SKM-1 treated with dmso at 0.1 percent for 144 hours (cell line): ENCODE measurements around the gene TSPAN32.
"Not testable (repeated sequence)": the region's sequence is repeated elsewhere in the genome, so short reads cannot be mapped to it uniquely, and the experiment has no call there.

Source experiments
- DNase-seq: peaks from one replicate; lab custom pipeline; 2025; ENCODE audit not compliant: unreplicated experiment; lab: John Stamatoyannopoulos, UW

Gene TSPAN32

DNA sequence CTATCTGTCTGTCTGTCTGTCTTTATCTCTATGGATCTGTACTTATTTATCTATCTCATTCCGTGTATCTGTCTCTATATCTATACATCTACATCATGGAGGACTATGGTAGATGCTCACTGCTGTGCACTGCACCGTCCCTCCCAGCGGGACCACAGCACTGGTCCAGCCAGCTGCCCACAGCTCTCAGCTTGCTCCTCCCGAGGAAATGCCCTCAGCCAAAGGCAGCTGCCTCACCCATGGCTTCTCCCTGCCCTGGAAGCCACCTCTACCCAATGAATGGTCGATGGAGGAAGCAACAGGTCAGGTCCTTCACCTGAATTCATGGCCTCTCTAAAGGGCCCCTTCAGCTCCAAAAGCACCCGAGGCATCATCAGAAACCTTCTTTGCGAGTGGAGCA is 60.6 kb downstream of the TSPAN32 start:
- DNase-seq: no peak

- no peak for DNase-seq
These were observed 61.3 kb downstream of the TSPAN32 start for GRCh38 chr11:2363130-2363529.

GRCh38 chr11:2363577-2364370 is 62.0 kb downstream of the TSPAN32 start:
- no peak for DNase-seq

DNA sequence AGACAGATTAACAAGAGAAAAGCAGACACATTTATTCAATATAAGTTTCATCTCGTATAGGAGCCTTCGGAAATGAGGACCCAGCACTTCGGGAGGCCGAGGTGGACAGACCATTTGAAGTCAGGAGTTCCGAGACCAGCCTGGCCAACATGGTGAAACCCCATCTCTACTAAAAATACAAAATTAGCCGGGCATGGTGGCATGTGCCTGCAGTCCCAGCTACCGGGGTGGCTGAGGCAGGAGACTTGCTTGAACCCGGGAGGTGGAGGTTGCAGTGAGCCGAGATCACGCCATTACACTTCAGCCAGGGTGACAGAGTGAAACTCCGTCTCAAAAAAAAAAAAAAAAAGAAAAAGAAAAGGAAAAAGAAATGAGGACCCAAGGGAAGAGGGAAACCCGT is 62.6 kb downstream of the TSPAN32 start:
- not testable (repeated sequence) for DNase-seq

GRCh38 chr11:2365571-2366210 is 63.9 kb downstream of the TSPAN32 start:
- DNase-seq: no peak

- DNase-seq: no peak
These were observed 64.5 kb downstream of the TSPAN32 start for GRCh38 chr11:2366276-2366675.

DNA sequence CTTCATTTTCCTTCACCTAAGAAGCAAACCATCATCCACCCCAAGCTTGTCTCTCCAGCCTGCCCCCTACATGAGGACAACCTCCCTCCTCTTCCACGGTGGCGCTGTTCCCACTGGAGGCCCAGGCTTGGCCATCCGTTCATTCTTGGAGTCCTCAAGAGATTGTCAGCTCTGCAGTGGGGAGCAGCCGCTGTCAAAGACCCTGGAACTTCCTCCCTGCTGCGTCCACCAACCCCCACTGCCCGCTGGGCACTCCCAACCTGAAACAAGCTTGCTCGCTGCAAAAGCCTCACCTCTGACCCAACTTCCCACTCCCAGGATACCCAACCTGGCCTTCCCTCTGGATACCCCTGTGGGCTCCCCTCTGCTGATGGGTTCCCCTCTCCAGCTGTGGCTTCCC is 64.9 kb downstream of the TSPAN32 start:
- no peak for DNase-seq

DNA sequence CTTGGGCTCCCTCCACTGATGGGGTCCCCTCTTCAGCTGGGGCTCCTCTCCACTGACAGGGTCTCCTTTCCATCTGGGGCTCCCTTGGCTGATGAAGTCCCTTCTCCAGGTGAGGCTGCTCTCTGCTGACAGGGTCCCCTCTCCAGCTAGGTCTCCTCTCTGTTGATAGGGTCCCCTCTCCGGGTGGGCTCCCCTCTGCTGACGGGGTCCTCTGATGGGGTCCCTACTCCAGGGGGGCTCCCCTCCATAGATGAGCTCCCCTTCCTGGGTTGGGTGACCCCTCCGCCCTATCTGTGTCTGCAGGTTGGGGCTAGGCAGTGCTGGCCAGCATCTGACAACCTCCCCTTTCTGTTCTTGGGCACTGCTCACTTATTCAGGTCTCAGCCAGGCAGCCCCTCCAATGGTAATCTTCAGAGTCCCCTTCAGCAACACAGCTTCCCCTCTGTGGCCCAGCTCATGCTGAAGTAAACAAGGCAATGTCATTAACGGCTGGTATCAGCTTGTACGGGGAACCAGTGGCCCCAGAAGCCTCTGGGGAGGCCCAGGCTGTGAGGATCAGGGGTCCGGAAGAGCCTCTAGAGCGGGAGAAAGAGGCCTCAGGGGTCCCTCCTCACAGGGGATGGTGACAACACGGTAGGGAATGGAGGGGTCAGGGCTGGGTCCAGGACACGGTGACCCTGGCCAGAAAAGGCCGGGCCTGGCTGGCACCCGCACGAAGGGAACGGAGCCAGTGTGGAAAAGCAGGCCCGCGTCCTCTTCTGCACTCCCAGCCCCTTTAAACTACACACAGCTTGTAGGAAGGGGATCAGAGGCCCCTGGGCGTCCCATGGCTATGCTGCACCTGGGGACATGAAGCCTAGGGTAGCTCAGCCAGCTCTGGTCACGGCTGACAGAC is 65.7 kb downstream of the TSPAN32 start:
- DNase-seq: no peak
